AG09309 (cell line): ENCODE results near the gene CYP46A1.

ENCODE experiments used
- DNase-seq: peaks from one replicate; pipeline ENCODE4 v3.0.0-alpha.2; 2010; ENCODE audit warnings: low read depth
- H3K4me3 ChIP-seq: 2 replicates; pipeline ENCODE4 v1.5.1; 2011; ENCODE audit warnings: mild to moderate bottlenecking, low read depth, low read length, moderate library complexity; ENCODE audit not compliant: control insufficient read depth
- TF ChIP-seq, protein P1 (sequence below): IDR thresholded peaks from 2 replicates; pipeline ENCODE4 v1.5.1; 2011; ENCODE audit warnings: mild to moderate bottlenecking, low read depth, low read length, inconsistent platforms; ENCODE audit not compliant: insufficient read depth, control insufficient read depth; ENCODE audit errors: missing control alignments

The CYP46A1 gene

DNA sequence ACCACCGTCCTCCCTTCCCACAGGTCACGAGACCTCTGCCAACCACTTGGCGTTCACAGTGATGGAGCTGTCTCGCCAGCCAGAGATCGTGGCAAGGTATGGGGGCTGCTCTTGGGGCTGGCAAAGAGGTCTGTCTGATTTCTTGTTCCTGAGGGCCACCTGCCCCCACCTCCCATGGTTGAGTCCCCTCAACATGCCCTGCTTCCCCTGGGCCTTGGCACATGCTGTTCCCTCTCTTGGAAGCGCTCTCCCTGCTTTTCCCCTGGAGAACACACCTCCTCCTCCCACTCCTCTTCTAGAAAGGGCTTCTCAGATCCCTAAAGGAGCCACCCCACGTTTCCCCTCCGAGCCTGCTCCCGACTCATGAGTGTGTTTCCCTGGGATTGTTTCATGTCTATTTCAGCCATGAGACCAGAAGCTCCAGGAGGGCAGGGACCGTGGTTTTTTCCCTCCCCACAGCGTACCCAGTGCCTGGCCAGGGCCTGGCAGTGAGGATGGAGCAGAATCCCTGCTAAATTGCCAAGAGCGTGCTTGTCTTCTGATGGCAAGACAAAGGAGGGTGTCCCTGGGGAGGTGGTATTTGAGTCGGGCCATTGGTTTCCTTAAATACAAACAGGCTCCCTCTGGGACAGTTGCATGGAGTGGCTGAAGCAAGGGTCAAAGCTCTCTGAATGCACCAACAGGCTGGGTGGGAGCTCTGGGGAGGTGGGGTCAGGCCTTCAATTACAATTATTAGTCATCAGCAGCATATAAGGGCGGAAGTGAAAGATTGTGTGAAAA lies 34.1 kb downstream of the CYP46A1 start:
- no peak for DNase-seq
- no peak overlapping the region for H3K4me3 ChIP-seq
- TF ChIP-seq, protein P1, sequence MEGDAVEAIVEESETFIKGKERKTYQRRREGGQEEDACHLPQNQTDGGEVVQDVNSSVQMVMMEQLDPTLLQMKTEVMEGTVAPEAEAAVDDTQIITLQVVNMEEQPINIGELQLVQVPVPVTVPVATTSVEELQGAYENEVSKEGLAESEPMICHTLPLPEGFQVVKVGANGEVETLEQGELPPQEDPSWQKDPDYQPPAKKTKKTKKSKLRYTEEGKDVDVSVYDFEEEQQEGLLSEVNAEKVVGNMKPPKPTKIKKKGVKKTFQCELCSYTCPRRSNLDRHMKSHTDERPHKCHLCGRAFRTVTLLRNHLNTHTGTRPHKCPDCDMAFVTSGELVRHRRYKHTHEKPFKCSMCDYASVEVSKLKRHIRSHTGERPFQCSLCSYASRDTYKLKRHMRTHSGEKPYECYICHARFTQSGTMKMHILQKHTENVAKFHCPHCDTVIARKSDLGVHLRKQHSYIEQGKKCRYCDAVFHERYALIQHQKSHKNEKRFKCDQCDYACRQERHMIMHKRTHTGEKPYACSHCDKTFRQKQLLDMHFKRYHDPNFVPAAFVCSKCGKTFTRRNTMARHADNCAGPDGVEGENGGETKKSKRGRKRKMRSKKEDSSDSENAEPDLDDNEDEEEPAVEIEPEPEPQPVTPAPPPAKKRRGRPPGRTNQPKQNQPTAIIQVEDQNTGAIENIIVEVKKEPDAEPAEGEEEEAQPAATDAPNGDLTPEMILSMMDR, result no peak

DNA sequence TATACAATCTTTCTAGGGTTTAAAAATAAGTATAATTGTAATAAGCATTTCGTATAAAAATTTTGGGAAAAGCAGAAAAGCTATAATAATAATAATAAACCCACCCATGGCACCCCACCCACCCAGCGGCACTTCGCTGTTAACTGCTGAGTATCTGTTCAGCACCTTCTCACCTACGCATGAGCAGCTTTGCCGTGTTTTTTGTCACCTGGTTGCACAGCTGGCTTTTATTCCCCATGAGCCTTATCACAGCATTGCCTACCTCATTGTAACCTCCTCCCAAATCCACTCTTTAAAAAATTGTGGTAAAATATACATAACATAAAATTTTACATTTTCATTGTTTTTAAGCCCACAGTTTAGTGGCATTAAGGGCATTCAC lies 34.7 kb downstream of the CYP46A1 start:
- H3K4me3 ChIP-seq, result no peak overlapping the region
- TF ChIP-seq, protein P1, result no peak
- no peak for DNase-seq

DNA sequence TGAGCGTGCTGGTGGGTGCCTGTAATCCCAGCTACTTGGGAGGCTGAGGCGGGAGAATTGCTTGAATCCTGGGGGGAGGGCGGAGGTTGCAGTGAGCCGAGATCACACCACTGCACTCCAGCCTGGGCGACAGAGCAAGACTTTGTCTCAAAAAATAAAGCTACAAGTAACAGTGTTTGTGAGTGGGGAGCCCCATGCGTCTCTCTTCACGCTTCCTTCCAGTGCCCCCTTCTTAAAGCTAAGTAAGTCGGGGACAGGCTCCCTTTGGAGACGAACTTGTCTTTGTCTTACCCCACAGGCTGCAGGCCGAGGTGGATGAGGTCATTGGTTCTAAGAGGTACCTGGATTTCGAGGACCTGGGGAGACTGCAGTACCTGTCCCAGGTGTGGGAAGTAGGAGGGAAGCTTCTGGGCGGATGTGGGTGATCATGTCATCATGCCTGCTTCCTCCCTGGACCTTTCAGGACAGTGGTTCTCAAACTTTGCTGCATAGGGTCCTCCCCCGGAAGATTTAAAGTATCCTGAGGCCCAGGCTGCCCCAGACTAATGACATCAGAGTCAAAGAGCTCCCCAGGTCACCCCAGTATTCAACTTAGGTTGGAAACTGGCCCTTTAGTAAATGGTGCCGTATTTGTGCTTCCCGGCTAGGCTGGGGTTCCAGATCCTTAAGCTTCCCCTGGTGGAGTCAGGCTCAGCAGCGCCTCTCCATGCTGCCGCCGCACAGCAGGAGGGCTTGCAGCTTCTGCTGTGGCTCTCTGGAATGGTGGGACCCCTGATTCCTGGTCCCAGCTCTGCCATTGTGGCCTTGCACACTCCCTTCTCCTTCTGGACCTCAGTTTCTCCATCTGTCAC lies 37.1 kb downstream of the CYP46A1 start:
- no peak for DNase-seq
- no peak overlapping the region for H3K4me3 ChIP-seq

DNA sequence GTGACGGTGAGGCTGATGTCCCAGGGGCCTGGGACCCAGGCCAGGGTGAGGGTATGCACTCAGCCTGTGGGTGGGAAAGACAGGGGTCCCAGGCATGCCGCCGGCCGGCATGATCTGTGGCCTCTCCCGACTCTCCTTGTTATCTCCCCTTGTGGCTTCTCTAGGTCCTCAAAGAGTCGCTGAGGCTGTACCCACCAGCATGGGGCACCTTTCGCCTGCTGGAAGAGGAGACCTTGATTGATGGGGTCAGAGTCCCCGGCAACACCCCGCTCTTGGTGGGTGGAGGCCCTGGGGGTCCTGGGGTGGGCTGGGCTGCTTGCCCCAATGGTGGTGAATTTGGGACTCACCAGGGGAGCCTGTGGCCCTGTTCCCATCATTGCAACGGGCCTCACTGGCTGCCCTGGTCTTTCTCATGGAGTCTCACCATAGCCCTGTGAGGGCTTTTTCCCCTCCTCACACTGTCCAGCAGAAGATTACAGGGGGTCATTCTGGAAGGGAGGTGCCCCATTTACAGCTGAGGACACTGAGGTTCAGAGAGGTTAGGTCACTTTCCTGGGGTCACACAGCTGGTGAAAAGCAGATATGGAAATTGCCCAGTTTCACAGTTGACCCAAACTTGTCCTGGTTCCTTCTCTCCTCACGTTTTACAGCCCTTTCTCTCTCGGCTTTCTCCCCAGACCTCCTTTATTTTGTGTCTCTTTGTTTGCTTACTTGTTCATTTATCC lies 37.9 kb downstream of the CYP46A1 start:
- TF ChIP-seq, protein P1, result no peak
- no peak for DNase-seq
- no peak overlapping the region for H3K4me3 ChIP-seq

More for the DNA sequence above, 37.1 kb downstream of the CYP46A1 start:
- TF ChIP-seq, protein P1, result no peak

DNA sequence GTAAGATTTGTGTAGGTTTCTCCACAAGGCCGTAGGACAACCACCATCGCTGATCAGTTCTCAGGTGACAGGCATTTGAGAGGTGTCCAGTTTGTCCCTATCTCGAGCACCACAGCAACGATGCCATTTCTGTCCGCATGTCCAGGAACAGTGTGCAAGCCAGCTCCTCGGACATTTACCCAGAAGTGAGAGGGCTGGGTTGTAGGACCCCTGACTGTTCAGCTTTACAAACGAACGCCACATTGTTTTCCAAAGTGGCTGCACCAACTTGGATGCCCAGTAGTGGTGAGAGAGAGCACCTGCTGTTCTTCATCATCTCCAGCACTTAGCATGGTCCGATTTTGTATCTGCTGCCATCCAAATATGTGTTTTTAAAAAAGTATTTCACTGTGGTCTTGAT lies 38.6 kb downstream of the CYP46A1 start:
- TF ChIP-seq, protein P1, result no peak
- DNase-seq, result no peak

DNA sequence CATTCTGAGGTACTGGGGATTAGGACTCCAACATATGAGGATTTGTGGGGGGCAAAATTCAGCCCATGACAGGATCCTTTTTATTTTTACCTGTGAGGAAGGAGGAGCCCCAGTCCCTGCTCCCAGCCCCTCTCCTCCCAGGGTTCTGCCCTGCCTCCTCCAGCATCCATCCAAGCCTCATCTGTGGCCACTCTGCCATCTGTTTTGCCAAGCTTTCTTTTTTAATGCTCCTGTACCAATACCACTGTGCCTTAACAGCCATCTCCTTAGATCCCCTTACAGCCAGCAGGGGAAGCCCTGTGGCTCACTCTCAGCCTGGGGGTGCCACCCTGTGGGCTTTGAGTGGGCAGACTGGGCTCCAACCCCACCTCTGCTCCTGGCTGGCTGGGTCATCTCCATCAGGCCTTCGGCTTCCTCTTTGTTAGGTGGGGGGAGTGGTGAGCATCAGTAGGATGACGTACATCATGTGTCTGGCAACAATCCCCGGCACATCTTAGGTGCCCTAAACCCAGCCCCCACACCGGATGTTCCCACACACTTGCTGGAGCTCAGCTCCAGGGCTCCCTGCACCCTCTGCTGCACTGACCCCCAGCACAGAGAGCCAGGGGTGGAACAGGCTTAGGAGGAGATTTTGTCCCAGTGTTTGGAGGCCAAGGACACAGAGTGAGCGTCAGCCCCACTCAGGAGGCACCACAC lies 40.2 kb downstream of the CYP46A1 start:
- no peak for DNase-seq
- TF ChIP-seq, protein P1, result no peak
- H3K4me3 ChIP-seq, result no peak overlapping the region

More for the DNA sequence above, 38.6 kb downstream of the CYP46A1 start:
- no peak overlapping the region for H3K4me3 ChIP-seq
